Ascending aorta (tissue), 2 donors: Measurements from ENCODE around the gene SLC35E1. TPM values are rescaled to one million over a fixed set of nuclear protein-coding genes. Genes with fewer than 3 reads are reported as not detected.

Experiments used
- DNase-seq, 2 donors: peaks; one replicate each; pipeline ENCODE4 v3.0.0-alpha.2; 2019; ENCODE audit warnings: low spot score in 2 of 2
- H3K27ac ChIP-seq, 2 donors: fragments of 200-600 bp; sonication (generic); one replicate each; pipeline ENCODE4 v1.5.1; 2016 to 2017; ENCODE audit warnings: mild to moderate bottlenecking in 1 of 2
- H3K27me3 ChIP-seq: fragments of 200-600 bp; sonication (generic); one replicate; pipeline ENCODE4 v1.5.1; 2017
- H3K36me3 ChIP-seq, 2 donors: fragments of 200-600 bp; sonication (generic); one replicate each; pipeline ENCODE4 v1.5.1; 2016
- H3K4me1 ChIP-seq, 2 donors: fragments of 200-600 bp; sonication (generic); one replicate each; pipeline ENCODE4 v1.5.1; 2016 to 2017; ENCODE audit warnings: mild to moderate bottlenecking in 1 of 2
- H3K4me3 ChIP-seq, 2 donors: fragments of 200-600 bp; sonication (generic); one replicate each; pipeline ENCODE4 v1.5.1; 2016 to 2017; ENCODE audit warnings: mild to moderate bottlenecking in 1 of 2
- H3K9me3 ChIP-seq, 2 donors: fragments of 200-600 bp; sonication (generic); one replicate each; pipeline ENCODE4 v1.5.1; 2016
- intact Hi-C: fragments of 100-400 bp; cut with DNase I; formaldehyde crosslinking; loops from one replicate; pipeline ENCODE4 v1.15.1; 2023
- total RNA-seq: library from RNA; depleted of rRNA; stranded (reverse); fragments of >200 nt; gene quantifications from one replicate; pipeline ENCODE4 v1.1.0, GENCODE V29; 2016
- TF ChIP-seq, protein P1 (sequence below), 3 experiments: fragments of 200-600 bp in 2 of 3; fragments of 450-650 bp in 1 of 3; sonication (generic) in 2 of 3; IDR thresholded peaks; one replicate each; pipeline ENCODE4 v1.5.1; 2016 to 2019; ENCODE audit warnings: antibody characterized with exemption in 3 of 3, mild to moderate bottlenecking in 1 of 3, moderate library complexity in 1 of 3

The SLC35E1 gene
- total RNA-seq, 1 donor from 2014 or later, result 56.3 TPM

DNA sequence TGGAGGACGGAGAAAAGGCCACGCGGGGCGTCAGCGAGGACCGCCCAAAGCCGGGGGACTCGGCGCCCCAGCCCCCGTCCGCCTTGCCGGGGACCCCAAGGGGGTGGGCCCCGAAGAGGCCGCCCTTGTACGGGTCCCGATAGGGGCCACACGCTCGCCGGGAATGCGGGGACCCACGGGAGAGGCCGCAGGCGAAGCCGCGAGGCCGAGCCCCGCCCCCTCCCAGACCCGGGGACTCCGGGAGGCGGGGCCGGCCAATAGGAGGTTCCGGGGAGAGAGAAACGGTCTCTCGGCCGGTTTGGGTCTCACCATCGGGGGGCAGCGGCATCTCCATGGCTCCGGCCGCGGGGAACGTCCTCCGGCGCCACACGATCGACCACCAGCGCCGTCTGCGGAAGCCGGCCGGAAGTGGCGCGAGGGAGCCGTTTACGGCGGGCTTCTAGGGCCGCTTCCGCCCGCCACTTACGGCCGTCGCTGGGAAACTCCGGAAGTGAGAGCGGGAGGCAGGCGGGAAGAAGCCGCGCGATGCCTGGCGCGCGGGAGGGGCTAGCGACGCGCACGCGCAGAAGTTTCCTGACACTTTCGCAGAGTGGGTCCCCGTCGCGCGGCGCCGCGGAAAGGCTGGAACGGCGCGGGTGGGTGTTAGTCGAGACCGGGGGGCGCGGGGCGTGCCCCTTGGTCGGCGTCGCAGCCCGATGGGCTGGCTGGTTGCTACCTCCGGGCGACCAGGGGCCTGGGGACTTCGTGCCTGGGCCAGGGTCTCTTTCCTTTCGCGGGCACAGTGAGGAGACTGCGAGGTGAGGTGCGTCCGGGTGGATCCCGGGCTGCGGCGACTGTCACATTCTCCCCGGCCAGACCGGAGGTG lies 29.9 kb downstream of the SLC35E1 start, which contains the start of gene CHERP:
TSS of gene CHERP (minus strand) at position 393 of the 865 bp plus-strand sequence. CDS start at position 334, 59 bp downstream.
- H3K36me3 ChIP-seq, result peaks cover 12 to 16% of the 10 kb centered on the region in 2 donors
- TF ChIP-seq, protein P1, sequence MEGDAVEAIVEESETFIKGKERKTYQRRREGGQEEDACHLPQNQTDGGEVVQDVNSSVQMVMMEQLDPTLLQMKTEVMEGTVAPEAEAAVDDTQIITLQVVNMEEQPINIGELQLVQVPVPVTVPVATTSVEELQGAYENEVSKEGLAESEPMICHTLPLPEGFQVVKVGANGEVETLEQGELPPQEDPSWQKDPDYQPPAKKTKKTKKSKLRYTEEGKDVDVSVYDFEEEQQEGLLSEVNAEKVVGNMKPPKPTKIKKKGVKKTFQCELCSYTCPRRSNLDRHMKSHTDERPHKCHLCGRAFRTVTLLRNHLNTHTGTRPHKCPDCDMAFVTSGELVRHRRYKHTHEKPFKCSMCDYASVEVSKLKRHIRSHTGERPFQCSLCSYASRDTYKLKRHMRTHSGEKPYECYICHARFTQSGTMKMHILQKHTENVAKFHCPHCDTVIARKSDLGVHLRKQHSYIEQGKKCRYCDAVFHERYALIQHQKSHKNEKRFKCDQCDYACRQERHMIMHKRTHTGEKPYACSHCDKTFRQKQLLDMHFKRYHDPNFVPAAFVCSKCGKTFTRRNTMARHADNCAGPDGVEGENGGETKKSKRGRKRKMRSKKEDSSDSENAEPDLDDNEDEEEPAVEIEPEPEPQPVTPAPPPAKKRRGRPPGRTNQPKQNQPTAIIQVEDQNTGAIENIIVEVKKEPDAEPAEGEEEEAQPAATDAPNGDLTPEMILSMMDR (IDR thresholded peaks at IDR 0.05), result no peak
- no peaks in the 10 kb centered on the region for H3K27me3 ChIP-seq
- peak; percentile 60 to 94 for DNase-seq
- peak within 1 kb of the TSS; percentile 80 to 84 for H3K27ac ChIP-seq
- intact Hi-C loops, result loop anchor here (1.0 to 2.0 kb wide), 5 partner anchors 31 to 118 kb away; partner anchors contain the start of genes C19orf44, CALR3, MED26 and SLC35E1
- peaks cover 9 to 26% of the 10 kb centered on the region in 2 donors for H3K4me1 ChIP-seq
- no peaks in the 10 kb centered on the region for H3K9me3 ChIP-seq
- H3K4me3 ChIP-seq, result peak within 1 kb of the TSS; percentile 65 to 76

GRCh38 chr19:16541526-16542044 lies 30.6 kb downstream of the SLC35E1 start:
- TF ChIP-seq, protein P1 (IDR thresholded peaks at IDR 0.05), result no peak
- no peaks in the 10 kb centered on the region for H3K9me3 ChIP-seq
- DNase-seq, result no peak
- peaks cover 9 to 26% of the 10 kb centered on the region in 2 donors for H3K4me1 ChIP-seq
- intact Hi-C loops, result loop anchor here (1.0 to 2.0 kb wide), 5 partner anchors 31 to 119 kb away; partner anchors contain the start of genes C19orf44, CALR3, MED26 and SLC35E1
- H3K27ac ChIP-seq, result peak overlapping the region; percentile 80 to 84
- H3K4me3 ChIP-seq, result peak overlapping the region; percentile 65 to 76
- H3K36me3 ChIP-seq, result peaks cover 15 to 23% of the 10 kb centered on the region in 2 donors
- no peaks in the 10 kb centered on the region for H3K27me3 ChIP-seq

GRCh38 chr19:16540948-16541347 lies 31.3 kb downstream of the SLC35E1 start:
- TF ChIP-seq, protein P1 (IDR thresholded peaks at IDR 0.05), result no peak
- peaks cover 17 to 29% of the 10 kb centered on the region in 2 donors for H3K36me3 ChIP-seq
- H3K27me3 ChIP-seq, result no peaks in the 10 kb centered on the region
- DNase-seq, result no peak
- H3K4me1 ChIP-seq, result peaks cover 9 to 26% of the 10 kb centered on the region in 2 donors
- intact Hi-C loops, result no loop called here
- H3K9me3 ChIP-seq, result no peaks in the 10 kb centered on the region
- H3K4me3 ChIP-seq, result peak overlapping the region; percentile 65 to 76
- H3K27ac ChIP-seq, result no peak overlapping the region

DNA sequence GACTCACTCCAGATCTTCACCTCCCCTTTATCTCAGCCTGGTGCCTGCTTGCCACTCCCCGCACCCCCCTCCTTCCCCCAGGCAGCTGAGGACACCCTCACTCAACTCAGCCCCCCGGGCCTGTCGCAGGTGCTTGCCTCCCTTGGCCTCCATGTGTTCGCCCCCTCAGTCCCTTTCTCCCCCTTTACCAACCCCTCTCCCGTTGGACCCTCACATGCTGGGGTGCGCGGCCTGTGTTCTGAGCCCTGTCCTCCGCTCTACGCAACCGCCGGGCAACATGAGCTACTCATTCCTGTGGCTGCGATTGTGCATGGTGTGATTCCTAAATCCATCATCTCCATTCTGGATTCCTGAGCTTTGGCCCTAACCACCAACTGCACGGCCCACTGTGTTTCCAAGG lies 35.1 kb downstream of the SLC35E1 start:
- Histone ChIP-seq H3K4me1 (peaks cover 9 to 17% of the 10 kb centered on the region in 2 donors), H3K36me3 (peaks cover 53 to 68% of the 10 kb centered on the region in 2 donors), H3K27me3 (no peaks in the 10 kb centered on the region), H3K4me3 (no peak overlapping the region), H3K27ac (no peak overlapping the region), H3K9me3 (no peaks in the 10 kb centered on the region)
- no peak for DNase-seq
- TF ChIP-seq, protein P1 (IDR thresholded peaks at IDR 0.05), result no peak
- intact Hi-C loops, result no loop called here

DNA sequence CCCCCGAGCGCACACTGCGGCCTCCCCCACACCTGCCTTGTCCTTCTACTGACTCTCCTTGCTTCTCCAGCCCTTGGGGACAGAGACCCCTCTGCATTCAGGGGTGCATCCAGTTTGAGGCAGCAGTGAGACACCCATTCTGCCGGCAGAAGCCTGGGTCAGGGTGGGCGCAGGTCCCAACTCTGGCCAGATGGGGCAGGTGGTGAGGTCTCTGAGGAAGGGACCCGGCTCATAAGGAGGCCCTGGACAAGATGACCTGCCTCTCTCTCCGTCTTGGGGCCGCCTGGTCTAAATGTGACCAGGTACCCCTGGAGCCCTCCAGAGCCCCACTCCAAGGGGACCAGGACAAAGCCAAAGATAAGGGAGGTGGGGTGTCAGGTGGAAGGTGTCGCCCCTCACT lies 36.1 kb downstream of the SLC35E1 start:
- Histone ChIP-seq H3K27me3 (no peaks in the 10 kb centered on the region), H3K36me3 (peaks cover 63 to 77% of the 10 kb centered on the region in 2 donors), H3K9me3 (no peaks in the 10 kb centered on the region), H3K4me3 (no peak overlapping the region), H3K27ac (no peak overlapping the region), H3K4me1 (peaks cover 5 to 11% of the 10 kb centered on the region in 2 donors)
- intact Hi-C loops, result no loop called here
- no peak for DNase-seq
- TF ChIP-seq, protein P1 (IDR thresholded peaks at IDR 0.05), result no peak
